Hematopoietic multipotent progenitor cell treated with erythropoietin and hydrocortisone succinate and interleukin-3 and kit ligand, for 4 days (in vitro differentiated cells): ENCODE data around the gene FBXL22.

ENCODE experiments used
- DNase-seq: peaks from one replicate; pipeline ENCODE4 v3.0.0-alpha.2; 2015

FBXL22 gene, protein sequence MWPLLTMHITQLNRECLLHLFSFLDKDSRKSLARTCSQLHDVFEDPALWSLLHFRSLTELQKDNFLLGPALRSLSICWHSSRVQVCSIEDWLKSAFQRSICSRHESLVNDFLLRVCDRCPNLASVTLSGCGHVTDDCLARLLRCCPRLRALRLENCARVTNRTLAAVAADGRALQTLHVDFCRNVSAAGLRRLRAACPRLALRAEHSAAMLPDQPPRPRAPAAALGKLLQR

GRCh38 chr15:63597038-63597790 is at the start of gene FBXL22:
FBXL22 (plus strand) TSS chr15:63597387; CDS start chr15:63597393, 6 bp downstream.
- no peak for DNase-seq

DNA sequence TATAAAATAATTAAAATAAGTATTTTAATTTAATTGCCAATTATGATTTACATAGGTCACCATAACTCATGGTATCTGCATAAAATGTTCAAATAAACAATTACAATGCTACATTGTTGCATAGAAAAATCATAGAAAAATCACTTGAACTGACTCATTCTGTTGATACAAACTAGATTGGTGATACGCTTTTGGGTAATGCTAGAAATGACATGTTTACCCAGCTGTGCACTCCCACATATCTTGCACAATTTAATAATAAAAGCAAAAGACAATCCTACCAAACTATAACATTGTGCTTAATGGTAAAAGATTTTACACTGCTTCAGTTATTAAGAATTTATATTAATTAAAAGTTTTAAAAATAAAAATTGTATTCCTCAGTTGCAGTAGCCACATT is 45.8 kb upstream of the FBXL22 start:
- no peak for DNase-seq

GRCh38 chr15:63553388-63553791 is 43.8 kb upstream of the FBXL22 start:
- peak; percentile 64 for DNase-seq

GRCh38 chr15:63554337-63554927 is 42.8 kb upstream of the FBXL22 start:
- DNase-seq: no peak

DNA sequence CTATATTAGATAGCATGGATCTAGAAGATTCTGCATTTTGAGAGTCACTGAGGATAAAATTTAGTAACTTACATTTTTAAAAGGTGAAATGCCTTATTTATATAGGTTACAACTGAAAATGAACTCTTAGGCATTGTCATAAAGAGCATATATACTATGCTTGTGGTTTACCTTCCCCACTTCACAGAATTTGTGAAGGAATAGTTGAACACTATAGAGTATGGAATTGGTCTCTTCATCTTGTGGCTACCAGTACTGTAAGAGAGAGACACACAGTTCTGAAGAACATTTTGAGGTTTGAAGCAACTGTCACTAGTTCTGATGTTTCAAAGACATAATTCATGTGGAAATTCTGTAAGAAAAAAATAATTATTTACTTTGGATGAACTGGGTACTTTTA is 41.7 kb upstream of the FBXL22 start:
- DNase-seq: no peak

- no peak for DNase-seq
These were observed 40.9 kb upstream of the FBXL22 start for GRCh38 chr15:63556246-63556645.

DNA sequence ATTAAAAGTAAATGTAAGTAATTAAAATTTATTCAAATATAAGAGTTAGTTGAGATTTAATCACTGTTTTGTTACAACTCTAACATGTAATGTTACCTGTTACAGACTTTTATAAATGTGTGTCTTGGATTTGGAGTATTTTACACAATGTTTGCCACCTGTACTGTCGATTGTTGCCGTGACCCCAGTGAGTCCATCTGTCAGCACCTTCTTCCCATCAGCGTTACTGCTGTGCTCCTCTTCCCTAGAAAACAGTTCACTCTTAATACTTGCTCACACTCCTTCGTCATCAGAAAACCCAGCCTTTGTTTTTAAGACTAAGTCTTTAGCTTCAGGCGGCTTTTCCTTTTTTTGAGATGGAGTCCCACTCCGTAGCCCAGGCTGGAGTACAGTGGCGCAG is 40.5 kb upstream of the FBXL22 start:
- no peak for DNase-seq

- DNase-seq: no peak
These were observed 37.4 kb upstream of the FBXL22 start for GRCh38 chr15:63559753-63560152.

GRCh38 chr15:63560741-63561448 is 36.3 kb upstream of the FBXL22 start:
- no peak for DNase-seq

DNA sequence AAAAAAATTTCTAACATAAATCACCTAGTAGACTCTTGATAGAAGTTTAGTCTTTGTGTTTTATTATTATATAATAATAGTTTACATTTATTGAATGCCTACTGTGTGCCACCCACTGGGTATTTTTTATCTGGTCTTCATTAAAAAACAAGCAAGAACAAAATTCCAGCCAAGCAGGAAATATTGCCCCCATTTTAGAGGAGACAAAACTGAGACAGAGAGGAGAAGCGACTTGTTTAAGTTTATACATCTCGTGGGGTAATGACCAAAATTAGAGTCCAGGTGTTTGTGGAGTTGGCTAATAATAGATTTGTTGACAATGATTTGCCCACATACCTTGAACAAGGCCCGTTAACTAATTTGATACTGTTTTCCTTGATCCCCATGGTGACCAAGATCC is 33.1 kb upstream of the FBXL22 start:
- DNase-seq: no peak

DNA sequence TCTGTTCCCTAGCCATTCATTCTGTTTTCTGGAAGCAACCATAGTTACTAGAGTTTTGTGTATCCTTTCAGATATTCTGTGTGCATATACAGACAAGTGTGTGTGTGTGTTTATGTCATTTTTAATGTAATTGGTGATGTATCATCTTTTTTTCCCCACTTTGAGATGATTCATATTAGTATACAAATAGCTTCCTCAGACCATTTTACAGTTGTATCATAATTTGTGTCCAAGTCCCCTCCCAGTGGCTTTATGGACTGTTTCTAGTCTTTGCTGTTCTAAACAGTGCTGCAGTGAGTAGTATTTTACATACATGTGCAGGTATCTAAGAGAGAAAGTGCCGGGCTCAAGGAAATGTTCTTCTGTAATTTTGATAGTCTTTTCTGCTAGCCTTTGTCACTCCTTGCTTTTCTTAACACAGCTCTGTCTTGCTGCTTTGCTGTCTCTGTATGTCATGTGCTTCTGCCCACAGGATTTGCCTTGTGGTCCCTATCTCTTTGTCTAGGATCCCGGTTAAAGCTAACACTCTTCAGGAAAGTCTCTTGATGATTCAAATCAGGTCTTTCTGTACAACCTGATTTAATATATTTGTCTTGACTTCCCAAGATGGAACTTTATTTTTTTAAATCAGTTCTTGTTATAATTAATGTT is 31.5 kb upstream of the FBXL22 start:
- DNase-seq: no peak

DNA sequence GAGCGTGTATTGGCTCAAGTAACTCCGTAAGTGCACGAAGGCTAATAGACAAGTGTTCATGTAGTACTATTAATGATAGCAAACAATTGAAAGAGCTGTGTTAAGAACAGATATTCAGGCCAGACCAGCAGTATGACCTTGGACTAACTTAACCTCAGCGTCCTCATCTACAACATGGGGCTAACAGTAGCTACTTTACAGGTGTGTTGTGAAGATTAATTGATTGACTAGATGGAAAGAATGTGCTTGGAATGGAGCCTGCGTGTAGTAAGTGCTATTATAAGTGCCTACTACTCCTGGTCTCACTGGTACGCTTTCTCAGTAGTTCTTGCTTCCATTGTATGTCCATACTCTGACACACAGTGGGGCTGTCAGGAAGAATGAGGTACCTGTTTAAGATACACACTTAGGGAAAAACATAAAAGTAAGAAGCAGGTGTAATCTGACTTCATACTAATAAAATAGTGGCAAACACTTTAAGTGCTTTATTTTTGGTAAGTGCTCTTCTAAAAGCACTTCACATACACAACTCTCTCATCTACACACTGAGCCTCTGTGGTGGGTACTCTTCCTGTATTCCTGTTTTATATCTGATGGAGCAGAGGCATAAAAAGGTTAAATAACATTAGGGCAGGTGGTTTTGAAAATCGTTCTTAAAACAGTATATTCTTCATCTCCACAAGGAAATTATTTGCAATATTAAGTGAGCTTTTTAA is 24.3 kb upstream of the FBXL22 start:
- DNase-seq: no peak

- no peak for DNase-seq
These were observed 23.7 kb upstream of the FBXL22 start for GRCh38 chr15:63573533-63573932.

GRCh38 chr15:63575312-63575711 is 21.9 kb upstream of the FBXL22 start:
- DNase-seq: no peak

- DNase-seq: no peak
These were observed 20.7 kb upstream of the FBXL22 start for GRCh38 chr15:63576441-63576840.

- DNase-seq: no peak
These were observed 15.0 kb upstream of the FBXL22 start for GRCh38 chr15:63582179-63582578.

- no peak for DNase-seq
These were observed 14.3 kb upstream of the FBXL22 start for GRCh38 chr15:63582718-63583426.

- no peak for DNase-seq
These were observed 10.4 kb upstream of the FBXL22 start for GRCh38 chr15:63586790-63587189.

DNA sequence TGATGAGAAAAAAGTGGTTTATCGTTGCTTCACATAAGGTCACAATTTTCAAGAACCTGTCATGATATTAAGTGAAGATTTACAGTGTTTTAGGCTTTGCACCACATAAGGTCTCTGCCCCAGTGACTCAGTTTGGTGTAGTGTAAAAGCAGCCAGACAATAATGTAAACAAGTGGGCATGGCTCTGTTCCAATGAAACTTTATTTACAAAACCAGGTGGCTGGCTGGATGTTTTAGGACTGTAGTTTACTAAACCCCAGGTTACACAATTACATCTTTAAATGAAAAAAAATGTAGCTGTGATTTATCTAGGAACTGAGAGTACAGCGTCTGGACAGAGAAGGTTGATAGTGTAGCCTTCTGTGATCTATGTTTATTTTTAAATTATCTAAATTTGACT is 9.7 kb upstream of the FBXL22 start:
- no peak for DNase-seq

GRCh38 chr15:63588826-63589225 is 8.4 kb upstream of the FBXL22 start:
- DNase-seq: no peak
